ENCODE measurements around the gene ERBB4.
"Not testable (repeated sequence)": the region's sequence is repeated elsewhere in the genome, so short reads cannot be mapped to it uniquely, and the experiment has no call there.

Gene ERBB4

DNA sequence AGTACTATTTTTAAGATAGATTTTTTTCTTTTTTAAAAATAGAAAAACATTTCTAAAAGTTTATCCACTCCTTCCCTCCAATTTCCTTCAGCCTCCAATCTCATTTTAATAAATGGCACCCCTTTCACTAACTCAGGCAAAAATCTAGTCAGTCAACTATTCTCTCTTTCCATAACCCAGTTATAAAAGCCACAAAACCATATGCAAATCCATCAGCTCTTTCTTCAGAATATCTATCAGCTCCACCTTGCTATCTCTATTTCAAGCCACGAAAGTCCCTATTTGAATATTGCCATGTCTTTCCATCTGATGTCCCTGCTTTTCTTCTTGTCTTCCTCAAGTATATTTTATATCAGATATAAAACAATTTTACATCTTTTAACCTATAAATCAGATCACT is 397.1 kb downstream of the ERBB4 start:
- DNase-seq (ENCODE audit: low read depth), result no peak

DNA sequence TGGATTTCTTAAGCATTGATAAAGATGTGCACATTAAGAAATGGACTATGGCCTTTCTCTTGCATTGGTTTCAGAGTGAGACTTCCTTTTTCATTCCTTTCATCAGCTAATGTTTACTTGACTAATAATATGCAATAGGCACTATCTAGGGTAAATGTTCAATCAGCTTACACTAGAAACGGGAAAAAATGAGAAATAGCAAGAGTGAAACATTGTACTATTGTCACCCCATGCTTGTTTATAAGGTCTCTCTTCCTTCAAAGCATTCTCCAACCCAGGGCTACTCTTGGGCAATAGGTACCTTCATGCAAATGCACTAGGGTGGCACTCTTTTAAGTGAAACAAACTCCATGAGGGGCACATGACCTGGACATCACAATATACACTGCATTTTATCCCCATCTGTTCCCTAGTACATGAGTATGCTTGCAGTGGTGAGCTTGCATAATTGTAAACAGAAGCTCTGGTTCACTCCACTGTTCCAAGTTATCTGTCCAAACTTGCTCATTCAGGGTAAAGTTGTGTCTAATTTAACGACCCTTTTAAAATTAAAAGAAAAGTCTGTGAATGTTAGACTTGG is 402.3 kb downstream of the ERBB4 start:
- DNase-seq (ENCODE audit: low read depth), result no peak

DNA sequence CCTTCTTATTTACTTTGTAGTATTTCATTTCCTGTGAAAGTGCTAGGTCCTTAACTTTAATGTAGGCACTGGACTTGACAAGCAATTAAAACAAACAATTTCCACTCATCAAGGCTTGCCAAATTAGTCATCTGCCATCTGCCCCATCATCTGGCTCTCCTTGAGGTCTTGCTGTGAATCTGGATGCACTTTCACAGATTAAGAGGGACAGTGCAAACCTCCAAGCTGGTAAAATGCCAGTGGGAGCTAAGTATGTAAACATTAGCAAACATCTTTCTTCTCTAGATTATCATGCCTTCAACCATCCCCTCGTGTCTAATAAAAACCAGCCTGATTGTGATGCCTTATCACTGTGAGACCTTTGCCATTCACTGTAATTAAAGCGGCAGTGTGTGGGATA is 402.9 kb downstream of the ERBB4 start:
- no peak for DNase-seq (ENCODE audit: low read depth)

DNA sequence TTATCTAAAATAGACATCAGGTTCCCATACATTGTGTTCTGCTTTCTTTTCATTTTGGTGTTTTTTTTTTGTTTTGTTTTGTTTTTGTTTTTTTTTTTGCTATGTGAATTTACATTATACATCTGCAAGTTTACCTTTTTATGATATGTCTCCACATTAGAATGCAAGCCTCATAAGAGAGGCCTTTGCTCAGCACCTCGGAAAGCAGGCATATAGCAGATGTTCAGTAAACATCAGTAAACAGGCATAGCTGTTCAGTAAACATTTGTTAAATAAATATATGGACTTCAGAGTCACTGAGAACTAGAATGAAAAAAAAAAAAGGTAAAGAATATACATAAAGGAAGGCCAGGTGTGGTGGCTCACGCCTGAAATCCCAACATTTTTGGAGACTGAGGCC is 405.3 kb downstream of the ERBB4 start:
- no peak for DNase-seq (ENCODE audit: low read depth)

DNA sequence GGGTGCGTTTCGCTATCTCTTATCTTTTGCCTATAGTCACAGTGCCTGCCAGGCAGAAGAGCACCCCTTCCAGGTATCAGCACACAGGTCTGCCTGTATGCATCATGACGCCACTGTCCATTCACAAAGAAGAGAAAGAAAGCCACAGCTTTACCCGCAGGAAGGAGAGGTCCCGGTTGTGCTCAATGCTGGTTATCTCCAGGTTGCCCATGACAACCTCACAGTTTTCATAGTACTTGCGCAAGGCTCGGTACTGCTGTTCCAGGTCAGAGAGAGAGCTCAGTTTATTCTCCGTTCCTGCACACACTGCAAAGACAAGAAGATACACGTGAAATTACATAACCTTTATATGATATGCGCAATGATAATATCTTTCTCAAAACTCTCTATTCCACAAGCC is 414.0 kb downstream of the ERBB4 start:
- DNase-seq (ENCODE audit: low read depth), result no peak

DNA sequence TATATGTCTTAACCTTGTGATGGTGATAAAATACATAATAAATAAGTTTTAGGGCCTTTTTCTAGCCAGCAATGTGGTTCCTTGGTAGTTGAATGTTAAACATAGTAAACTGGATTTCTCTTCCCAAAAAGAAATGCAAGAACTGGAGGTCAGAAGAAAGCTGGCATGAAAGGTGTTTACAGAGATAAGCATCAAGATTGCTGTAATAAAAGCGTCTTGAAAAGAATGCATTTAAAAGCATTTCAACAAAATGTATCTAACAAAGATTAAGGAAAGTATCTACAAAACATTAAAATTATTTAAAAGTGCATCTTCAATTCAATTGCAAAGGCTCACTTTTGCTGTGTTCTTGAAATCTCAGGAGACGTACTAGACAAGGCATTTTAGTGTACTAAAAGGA is 419.0 kb downstream of the ERBB4 start:
- no peak for DNase-seq (ENCODE audit: low read depth)

DNA sequence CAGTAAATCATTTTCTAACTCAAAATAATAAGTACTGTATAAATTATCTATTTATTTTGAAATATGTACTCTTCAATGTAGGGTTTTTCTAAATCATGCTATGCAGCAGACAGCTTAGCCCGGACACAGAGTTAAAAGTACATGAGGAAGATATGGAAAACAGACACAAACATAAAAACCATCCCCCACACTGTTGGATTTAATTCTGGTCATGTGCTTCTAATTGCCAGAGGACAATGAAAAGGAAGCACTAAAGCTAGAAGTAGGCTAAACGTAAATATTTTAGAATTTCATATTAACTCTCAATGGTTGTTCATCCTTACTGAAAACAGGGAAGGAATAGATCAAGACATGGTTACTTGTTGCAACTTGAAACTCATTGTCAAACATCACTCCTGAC is 420.7 kb downstream of the ERBB4 start:
- no peak for DNase-seq (ENCODE audit: low read depth)

DNA sequence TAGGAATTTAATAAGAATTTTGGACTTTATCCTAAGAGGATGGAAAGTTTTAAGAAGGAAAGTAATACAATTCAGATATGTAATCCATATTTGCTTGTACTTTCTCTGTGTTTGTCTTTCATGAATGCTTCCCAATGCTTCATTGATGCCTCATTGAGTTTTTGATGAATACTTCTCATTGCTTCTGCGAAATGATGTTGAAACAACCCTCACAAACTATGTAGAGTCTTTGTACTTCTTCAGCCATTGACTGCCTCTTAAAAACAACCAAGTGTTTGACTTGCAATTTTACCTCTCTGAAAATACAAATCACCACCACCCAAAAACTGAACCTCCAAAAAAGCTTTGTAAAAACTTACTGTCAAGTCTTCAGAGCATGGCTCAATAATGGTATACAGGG is 424.1 kb downstream of the ERBB4 start:
- DNase-seq (ENCODE audit: low read depth), result no peak

DNA sequence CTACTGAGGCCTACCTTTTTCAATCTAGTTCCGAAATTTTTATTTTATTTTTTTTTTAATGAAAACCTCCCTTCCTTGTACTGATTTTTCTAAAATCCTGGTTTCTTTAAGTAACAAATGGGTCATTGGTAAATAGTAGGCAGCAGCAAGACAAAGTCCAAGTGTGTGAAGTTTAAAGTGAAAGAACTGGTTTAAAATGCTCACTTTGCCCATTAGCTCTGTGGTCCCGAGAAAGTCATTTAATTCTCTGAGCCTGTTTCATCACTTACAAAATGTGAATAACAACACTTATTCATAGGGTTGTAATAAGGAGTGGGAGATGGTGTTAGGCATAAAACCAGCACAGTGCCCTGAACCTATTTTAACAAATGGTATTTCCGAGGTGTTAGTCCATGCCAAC is 426.2 kb downstream of the ERBB4 start:
- DNase-seq (ENCODE audit: low read depth), result no peak

DNA sequence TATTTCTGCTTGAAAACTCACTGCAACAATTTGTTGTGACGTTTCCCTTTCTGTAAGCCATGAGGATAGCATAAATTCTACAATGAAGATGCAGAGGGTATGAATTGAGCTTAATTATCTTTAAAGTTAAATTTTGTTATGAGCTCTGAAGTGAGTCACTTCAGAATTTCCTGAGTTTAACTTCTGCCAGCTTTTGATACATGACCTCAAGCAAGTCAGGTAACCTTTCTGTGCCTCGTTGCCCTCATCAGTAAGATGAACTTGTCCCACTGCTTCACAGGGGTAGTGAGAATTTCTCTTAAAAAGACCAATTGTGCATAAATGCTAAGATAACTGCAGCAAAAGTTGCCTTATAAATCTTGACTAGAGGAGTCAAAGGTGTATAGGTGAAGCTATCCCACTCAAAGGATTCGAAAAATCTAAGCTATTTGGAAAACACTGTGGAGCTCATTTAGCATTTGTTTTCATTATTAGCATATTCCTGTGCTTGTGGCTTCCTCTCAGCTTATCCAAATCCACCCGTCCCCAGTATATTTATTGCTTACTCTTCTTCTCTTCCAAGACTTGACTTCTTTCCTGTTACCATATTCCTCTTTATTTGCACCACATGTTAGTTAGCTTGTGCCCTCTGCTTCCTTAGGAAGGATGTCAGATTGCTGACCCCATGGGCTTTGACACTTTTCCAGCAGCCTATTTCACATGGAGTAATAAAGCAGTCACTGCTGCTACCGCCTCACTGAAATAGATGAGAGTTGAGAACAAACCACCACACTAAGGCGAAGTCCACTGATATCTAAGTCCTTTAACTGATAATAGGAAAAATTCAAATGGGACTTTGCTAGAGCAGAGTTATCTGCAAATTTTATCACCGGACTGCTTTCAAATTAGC is 428.6 kb downstream of the ERBB4 start:
- no peak for DNase-seq (ENCODE audit: low read depth)

DNA sequence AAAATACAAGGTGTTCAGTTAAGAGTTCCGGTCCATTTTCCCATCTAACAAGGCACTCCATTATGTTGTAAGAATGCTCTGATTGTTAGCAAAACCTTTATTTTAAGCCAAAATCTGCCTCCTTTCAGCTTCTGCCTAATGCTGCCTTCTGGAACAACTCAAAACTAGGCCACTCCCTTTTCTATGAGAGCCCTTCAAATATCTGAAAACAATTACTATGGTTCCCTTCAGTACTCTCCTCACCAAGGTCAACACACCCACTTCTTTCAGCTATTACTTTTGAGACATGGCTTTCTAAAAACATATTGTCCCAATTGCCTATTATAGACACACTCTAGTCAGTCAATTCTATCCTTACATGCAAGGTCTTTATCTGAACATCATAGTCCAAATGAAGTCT is 429.4 kb downstream of the ERBB4 start:
- DNase-seq (ENCODE audit: low read depth), result no peak

DNA sequence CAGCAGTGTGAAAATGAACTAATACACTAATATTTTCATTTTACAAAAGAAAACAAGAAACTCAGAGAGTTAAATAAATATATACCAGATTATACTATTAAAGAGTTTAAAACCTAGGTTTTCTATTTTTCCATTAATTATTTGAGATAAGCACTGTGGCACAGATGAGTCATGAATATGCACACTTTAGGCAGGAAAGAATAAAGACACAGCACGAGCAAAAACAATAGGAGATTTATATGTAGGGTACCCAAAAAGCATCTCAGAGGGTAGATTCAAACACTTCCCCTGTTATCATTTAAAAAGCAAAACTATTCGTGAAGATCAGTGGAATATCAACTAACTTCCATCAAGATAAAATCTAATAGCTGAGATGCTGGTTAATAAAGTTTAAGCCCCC is 430.6 kb downstream of the ERBB4 start:
- no peak for DNase-seq (ENCODE audit: low read depth)

DNA sequence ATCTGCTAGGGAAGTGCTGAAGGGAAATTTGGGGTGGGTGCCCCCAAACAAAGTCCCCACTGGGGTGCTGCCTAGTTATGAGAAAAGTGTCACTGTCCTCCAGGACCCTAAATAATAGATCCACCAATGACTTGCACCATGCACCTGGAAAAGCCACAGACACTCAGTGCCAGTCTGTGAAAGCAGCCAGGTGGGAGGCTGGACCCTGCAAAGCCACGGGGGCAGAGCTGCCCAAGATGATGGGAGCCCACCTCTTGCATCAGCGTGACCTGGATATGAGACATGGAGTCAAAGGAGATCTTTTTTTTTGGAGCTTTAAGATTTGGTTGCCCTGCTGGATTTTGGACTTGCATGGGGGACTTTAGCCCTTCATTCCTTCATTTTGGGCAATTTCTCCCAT is 431.6 kb downstream of the ERBB4 start:
- no peak for DNase-seq (ENCODE audit: low read depth)

DNA sequence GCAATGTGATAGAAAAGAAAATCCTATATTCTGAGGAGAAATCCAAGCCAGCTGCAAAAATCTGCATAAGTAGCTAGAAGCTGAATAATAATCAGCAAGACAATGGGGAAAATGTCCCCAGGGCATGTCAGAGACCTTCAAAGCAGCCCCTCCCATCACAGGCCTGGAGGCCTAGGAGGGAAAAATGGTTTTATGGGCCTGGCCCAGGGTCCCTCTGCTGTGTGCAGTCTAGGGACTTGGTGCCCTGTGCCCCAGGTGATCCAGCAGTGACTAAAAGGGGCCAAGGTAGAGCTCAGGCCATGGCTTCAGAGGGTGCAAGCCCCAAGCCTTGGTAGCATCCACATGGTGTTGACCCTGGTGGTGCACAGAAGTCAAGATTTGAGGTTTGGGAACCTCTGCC is 432.1 kb downstream of the ERBB4 start:
- DNase-seq (ENCODE audit: low read depth), result not testable (repeated sequence)

DNA sequence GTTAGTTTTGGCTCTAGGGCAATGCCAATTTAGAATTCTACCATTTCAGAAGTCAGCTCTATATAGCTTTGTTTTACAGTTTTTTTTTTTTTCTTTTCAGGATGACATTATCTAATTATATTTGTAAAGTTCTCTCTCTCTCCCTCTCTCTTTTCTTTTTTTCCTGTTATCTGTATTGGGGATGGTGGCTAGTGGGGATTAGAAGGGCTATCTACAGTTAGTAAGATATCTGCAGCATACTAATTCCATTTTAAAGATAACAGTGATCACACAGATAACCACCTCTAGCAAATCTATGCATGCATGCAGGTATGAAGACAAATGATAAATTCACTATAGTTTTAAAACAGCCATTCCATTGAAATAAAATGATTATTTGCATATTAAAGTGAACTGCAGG is 438.9 kb downstream of the ERBB4 start:
- DNase-seq (ENCODE audit: low read depth), result no peak

DNA sequence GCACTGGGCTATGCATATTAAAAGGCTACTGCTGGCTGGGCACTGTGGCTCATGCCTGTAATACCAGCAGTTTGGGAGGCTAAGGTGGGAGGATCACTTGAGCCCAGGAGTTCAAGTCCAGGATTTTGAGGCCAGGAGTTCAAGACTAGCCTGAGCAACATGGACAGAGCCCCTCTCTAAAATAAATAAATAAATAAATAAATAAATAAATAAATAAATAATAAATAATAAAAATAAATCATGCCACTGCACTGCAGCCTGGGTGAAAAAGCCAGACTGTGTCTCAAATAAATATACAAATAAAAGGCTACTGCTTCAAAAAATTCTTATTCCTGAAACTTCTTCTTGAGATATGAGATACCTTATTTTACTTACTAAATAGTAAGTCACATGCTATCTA is 439.6 kb downstream of the ERBB4 start:
- no peak for DNase-seq (ENCODE audit: low read depth)

DNA sequence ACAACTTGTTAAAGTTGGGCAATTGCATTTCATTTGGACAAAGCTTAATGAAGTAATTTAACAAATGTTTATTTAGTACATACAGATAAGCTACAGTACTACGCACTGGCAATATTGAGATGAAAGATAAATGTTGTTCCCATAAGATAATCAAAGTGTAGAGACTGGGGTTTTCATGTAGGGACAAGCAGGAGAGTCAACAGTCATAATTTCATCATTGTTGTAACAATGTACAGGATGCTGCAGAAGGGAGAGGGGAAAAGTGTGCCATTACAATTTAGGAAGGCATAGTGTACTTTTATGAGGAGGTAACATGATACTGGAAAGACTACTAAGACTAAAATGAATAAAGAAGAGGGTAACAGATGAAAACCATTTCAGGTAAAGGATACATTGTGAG is 441.6 kb downstream of the ERBB4 start:
- DNase-seq (ENCODE audit: low read depth), result no peak

DNA sequence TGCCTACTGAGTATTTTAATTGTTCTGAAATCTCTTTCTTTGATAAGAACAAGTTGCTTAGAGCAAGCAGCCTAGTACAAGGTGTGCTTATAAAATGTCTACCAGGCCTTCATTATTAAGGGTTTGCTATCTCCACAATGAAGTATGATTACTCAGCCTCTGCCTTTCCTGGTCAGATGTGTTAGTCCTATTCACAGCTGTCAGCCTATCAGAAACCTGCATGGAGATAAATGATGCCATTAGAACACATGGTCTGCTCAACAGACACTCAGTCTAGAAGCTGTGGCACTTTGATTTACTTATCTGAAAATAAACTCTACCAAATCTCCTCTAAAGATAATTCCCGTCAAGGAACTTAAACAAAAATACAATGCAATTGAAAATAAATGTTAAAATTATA is 448.7 kb downstream of the ERBB4 start:
- no peak for DNase-seq (ENCODE audit: low read depth)

DNA sequence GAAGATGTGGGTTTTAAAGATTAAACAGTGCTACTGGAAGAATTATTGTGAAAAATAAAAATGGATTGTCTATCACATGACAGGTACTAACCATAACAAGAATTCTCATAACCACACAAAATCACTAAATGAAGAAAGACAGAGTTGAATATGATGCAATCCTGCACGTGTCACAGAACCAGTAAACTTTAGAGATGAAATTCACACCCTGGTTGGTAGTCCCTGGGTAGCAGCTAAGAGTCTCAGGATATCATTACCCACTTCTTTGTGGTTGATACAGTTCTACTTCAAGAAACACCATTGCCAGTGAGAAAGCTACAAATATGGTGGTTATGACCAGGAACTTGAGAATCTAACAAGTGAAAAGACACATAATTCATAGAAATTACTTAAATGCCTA is 450.2 kb downstream of the ERBB4 start:
- no peak for DNase-seq (ENCODE audit: low read depth)

DNA sequence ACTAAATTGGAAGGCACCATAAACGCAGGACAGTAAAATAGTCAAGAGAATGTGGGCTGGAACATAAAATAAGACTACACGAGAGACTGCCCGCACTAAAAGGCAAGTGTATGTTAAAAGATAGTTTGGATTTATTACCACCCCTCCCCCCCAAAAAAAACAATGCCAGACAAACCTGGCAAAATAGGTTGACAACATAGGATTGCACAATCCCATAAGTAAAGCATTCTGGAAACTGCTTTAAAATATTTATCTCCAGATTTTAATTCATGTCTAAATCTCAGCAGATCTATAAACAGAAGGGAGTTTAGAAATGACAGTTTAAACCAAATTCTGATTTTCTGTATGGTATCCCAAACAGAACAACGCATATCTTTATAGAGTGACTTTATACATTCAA is 455.1 kb downstream of the ERBB4 start:
- DNase-seq (ENCODE audit: low read depth), result no peak

DNA sequence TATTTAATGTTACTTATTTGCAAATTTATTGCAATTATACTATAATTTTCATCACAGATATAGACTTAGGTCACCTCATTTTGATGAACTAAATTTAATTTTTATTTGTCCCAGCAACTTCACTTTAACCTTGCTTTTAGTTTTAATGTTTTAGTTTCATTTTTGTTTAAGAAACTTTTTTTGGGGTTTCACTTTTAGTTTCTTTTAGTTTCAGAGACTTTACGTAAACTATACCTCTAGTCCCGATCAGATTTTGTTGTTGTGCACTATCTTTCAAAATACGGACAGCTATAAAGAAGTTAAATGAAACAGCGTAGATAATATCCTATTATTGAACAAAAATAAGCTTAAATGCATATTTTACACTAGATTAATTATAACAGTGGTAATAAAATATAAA is 460.5 kb downstream of the ERBB4 start:
- DNase-seq (ENCODE audit: low read depth), result no peak

DNA sequence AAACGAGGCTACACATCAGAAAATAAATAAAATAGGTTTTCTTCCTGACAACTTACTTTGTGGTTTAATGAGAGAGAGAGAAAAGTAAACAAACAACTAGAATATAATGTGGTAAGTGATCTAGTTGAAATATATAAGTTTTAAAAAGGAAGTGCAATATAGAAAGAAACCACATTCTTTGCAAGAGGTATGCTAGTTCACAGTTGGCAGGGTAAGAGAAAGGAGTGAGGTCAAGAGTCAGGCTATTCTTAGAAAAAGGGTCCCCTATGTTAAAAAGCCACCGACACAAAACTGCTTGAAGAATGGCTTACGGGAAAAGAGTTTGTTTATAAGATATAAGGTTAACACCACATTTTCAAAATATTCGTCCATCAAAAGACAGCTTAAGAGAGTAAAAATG is 462.1 kb downstream of the ERBB4 start:
- DNase-seq (ENCODE audit: low read depth), result no peak

DNA sequence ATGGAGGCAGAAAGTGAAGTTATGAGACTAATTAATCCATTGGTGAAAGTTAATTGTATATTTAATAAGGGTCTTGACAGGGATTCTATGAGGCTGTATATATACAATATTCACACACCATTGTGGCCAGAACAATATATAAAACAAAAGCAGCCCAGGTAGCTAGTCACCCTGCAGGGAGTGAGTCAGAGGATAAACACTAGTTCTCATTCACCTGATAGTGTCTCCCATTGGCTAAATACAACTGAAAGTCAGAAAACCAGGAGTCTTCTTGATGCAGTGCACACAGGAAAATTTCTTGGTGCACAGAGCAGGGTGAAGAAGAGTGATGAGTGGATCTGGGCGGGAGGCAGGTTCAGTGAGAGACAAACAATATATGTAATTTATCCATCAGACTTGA is 465.2 kb downstream of the ERBB4 start:
- no peak for DNase-seq (ENCODE audit: low read depth)

DNA sequence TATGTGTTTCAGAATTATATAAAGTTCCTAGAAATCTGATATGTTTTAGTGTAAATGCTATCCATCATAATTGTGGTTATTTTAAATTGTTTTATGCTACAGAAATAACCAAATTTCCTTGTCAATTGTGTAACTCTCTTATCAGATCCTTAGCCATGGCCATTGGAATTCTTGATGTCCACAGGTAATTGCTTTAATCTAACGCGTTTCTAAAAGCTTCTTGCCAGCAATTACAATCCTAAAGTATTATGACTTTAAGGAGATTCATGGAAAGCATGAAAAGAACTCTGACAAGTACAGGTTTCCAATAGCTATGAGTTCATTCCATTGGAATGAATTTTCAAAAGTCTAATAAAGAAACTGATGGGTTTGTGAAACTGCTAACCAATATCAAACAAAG is 472.1 kb downstream of the ERBB4 start:
- DNase-seq (ENCODE audit: low read depth), result no peak
